NB4 (cell line): ENCODE measurements around the gene HOXB3.

Experiments used
- CTCF ChIP-seq: IDR thresholded peaks from one replicate; pipeline ENCODE4 v1.5.1; 2012; ENCODE audit warnings: low read depth, low read length
- MYC ChIP-seq: IDR thresholded peaks from 2 replicates; pipeline ENCODE4 v1.6.1; 2011; ENCODE audit warnings: low read depth, low read length

DNA sequence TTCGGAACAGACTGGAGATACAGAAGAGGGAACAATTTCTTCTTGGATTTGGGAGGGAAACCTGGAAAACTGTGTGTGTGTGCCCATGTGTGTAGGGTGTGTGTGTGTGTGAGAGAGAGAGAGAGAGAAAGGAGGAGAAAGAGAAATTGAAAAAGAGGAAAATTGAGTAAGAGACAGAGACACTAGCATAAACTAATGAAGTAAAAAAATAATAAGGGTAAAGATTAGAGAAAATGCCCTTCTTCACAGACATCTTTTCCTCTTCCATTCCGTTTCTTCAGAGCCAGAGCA, 31.3 kb downstream of the HOXB3 start:
- TF ChIP-seq CTCF (no peak), MYC (no peak)
